GM18867 (cell line): Measurements from ENCODE around the gene IMMP2L.
"Not testable (repeated sequence)": the region's sequence is repeated elsewhere in the genome, so short reads cannot be mapped to it uniquely, and the experiment has no call there.

Source experiments
- ATAC-seq: cut with Tn5 transposase; IDR thresholded peaks from one replicate; pipeline ENCODE4 v1.9.1; 2021; ENCODE audit warnings: mild to moderate bottlenecking, moderate library complexity; ENCODE audit not compliant: unreplicated experiment

The IMMP2L gene

DNA sequence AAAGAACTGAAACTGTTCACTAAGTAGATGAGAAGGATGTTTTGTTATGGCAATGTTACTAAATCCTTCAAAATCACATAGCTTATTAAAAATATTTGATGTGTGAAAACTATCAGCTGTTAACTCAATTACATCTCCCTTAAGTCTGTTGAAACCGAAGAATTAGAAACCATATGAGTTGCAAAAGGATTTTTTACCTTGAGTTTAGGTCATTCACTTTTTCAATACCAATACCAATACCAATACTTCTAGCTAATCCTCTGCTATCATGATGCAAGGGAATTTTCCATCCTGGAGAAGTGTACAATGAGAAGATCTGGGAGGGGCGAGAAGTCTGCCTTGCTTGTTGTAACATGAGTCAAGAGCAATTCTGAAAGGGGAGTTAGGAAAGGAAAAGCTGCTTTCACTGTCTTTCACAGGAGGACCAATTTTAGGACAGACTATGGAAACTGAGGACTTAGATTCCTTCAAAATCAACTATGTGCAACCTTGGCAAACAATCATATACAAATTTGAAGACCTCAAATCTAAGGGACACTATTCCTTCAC is 199.7 kb downstream of the IMMP2L start:
- no peak for ATAC-seq

DNA sequence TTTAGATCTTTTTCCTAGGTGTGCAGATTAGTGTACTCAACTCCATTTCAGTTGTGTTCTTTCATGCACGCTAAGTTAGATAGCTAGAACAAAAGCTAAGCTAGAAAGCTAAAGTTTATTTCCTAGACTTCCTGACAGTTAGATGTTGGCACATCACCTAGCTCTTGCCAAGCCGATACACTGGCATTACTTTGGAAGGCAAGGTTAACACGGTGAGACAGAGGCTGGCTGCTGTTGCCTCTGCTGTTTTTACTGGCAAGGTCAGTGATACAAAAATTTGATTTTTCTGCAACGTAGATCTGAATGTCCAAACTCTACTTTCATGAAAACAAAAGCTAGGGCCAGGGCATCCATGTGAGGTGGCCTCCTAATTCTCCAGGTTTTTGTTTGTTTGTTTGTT is 203.4 kb downstream of the IMMP2L start:
- no peak for ATAC-seq

- ATAC-seq, result no peak
Measured at GRCh38 chr7:111357691-111358090, 204.6 kb downstream of the IMMP2L start.

DNA sequence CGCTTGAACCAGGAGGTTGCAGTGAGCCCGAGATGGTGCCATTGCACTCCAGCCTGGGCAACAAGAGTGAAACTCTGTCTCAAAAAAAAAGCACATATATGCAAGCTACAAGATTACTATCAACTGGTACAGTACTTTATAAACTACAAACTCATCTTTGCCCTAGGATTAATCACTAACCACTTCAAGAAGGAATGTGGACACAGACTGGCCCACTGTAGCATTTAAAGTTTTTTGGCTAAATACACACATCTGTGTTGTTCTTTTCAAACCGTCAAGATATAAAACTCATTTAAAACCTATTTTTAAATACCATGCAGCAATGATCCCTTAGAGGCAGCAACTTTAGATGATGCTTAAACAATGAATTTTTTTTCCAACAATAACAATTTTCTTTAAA is 205.4 kb downstream of the IMMP2L start:
- no peak for ATAC-seq

DNA sequence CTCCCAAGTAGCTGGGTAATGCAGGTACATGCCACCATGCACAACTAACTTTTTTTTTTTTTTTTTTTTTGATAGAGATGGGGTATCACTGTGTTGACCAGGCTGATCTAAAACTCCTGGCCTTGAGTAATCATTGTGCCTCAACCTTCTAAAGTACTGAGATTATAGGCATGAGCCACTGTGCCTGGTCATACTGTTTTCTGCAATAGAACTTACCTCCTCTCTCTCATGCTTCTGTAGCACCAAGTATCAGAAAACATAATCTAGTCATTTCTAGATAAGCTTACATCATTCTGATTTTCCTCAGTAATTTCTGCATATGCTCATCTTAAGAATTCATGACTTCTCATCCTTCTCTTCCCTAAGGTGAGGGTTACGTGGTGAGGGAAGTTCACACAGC is 210.0 kb downstream of the IMMP2L start:
- ATAC-seq, result no peak

GRCh38 chr7:111346219-111346618 is 216.1 kb downstream of the IMMP2L start:
- no peak for ATAC-seq

- no peak for ATAC-seq
Measured at GRCh38 chr7:111343017-111343416, 219.3 kb downstream of the IMMP2L start.

GRCh38 chr7:111339006-111339405 is 223.3 kb downstream of the IMMP2L start:
- ATAC-seq, result no peak

GRCh38 chr7:111333010-111333409 is 229.3 kb downstream of the IMMP2L start:
- ATAC-seq, result no peak

DNA sequence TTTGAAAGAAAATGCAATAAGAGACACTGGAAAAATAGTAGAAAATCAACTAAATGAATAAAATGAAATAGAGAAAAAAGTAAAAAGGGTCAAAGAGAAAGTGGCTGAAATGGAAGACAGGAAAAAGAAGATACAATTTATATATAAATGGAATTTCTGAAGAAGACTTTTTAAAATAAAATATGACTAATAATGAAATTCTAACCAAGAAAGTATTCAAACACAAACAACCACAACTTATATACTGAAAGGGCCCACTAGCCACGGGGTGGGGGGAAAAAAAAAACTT is 232.1 kb downstream of the IMMP2L start:
- no peak for ATAC-seq

GRCh38 chr7:111329367-111330234 is 232.7 kb downstream of the IMMP2L start:
- peak; percentile 73 for ATAC-seq

GRCh38 chr7:111328487-111328886 is 233.8 kb downstream of the IMMP2L start:
- no peak for ATAC-seq

DNA sequence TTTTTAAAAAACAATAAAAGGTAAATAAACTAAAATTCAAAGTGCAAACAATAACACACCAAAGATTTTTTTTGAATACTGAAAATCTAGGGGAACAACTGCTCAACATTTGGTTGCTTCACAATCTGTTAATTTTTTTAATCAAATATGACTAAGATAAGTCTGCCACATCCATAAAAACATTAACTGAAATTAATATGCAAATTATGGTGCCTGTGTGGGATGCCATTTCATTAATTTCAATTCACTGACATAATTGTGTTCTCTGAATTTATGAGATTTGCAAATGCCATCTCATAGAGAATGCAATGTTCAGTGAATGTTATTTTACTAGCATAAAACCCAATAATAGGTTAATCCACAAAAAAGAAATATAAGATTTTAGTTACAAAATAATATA is 237.5 kb downstream of the IMMP2L start:
- ATAC-seq, result no peak

DNA sequence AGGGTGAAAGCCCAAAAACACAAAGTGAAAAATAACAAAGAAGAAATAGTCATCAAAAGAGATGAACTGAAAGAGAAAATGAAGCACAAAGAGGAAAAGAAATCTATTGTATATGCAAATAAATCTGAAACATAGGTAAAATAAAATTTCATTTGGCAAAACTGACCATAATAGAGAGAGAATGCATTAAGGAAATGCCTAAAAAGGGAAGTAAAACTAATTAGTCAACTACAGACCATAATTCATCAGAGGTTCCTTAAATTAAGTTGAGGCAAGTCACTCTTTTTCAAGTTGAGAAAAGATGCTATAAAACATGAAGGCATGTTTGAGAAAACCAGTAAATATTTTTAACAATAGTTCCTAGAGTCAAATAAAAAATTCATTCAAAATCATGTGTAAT is 238.1 kb downstream of the IMMP2L start:
- peak; percentile 92 for ATAC-seq

DNA sequence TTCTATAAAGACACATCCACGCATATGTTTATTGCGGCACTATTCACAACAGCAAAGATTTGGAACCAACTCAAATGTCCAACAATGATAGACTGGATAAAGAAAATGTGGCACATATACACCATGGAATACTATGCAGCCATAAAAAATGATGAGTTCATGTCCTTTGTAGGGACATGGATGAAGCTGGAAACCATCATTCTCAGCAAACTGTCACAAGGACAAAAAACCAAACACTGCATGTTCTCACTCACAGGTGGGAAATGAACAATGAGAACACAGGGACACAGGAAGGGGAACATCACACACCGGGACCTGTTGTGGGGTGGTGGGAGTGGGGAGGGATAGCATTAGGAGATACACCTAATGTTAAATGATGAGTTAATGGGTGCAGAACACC is 238.6 kb downstream of the IMMP2L start:
- ATAC-seq, result not testable (repeated sequence)

GRCh38 chr7:111320133-111320532 is 242.2 kb downstream of the IMMP2L start:
- ATAC-seq, result no peak

DNA sequence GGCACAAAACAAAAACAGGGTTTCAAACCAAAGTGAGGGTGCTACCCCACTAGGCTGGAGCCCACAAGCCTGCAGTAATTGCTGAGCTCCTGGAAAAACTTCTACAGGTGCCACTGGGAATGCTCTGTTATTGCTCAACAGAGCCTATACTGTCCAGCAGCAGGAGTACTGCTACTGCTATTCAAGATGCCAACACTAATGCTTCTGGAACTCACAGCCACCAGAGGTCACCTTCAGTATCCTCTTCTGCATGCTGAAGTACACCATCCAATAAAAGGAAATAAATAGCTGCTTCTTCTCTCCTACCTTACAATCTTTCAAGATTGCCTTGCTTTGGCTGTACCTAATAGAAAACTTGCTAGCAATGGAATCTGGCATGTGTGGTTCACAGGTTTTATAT is 249.3 kb downstream of the IMMP2L start:
- ATAC-seq, result no peak

- ATAC-seq, result no peak
Measured at GRCh38 chr7:111308691-111309090, 253.6 kb downstream of the IMMP2L start.

DNA sequence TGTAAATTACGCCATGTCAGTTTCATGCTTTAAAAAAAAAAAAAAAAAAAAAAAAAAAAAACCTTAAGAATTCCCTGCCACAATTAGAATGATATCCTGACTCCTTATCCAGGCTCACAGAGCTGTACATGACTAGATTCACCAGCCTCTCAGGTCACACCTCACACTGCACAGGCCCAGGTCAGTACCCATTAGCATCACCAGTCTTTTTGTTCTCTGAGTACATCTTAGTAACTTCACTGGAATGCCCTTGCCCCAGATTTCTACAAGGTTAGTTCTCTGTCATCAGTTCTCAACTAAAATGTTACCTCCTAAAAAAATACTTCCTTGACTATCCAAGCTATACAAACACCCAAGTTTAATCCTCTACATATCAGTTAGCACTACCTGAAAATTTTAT is 260.4 kb downstream of the IMMP2L start:
- ATAC-seq, result no peak

DNA sequence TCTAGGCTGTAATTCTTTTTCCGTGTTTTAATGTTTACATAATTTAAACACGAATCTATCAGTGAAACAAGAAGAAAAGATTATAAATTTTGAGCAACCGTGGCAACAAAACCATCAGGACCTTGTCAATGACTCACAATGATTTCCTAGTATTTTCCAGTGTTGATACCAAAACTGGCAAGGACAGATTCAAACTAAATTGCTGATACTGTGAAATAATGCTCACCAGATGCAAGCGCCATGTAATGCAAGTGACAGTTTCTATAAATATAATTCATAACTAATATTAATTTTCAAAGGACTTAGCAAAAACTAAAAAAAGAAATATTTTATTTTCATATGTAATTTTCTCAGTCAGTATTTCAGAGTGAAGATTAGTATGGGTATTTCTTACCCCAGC is 267.8 kb downstream of the IMMP2L start:
- ATAC-seq, result no peak

DNA sequence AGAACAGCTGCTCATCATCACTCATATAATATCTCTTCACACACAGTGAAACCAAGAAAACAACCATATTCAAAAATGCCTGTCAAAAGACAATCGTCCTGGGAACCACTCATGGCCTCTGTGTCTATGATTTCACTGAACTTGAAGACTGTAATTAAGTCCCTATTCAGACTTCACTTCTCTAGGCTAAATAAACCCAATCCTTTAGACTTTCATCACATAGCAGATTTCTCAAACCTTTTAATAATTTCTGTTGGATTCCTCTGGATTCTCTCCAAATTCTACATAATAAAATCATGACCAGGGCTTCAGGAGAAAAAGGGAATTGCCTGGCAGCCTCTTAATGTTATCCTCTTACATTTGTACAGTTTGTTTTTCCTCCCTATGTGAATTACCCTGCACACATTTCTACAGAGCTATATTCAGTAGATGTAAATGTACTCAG is 270.2 kb downstream of the IMMP2L start:
- ATAC-seq, result no peak

- ATAC-seq, result no peak
Measured at GRCh38 chr7:111290982-111291381, 271.3 kb downstream of the IMMP2L start.

DNA sequence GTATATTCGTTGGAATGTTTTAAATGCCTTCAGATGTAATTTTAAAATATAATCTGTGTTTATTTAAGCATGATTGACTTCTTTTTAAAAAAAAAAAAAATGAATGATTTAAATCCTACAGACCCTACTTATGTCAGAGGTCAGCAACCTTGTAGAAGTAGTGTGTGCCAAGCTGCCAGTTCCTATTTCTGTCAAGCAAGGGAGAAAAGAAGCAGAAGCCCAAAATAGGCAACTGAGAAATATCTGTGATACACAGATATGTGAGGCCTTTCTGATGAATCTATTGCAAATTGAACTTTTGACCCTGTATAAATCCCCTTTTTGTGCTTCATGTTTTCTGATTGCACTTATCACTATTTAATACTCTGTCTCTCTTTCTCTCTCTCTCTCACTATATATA is 271.9 kb downstream of the IMMP2L start:
- ATAC-seq, result no peak
